Measurements from ENCODE around the gene CLCN7. TPM values are rescaled to one million over a fixed set of nuclear protein-coding genes. Genes with fewer than 3 reads are reported as not detected.

Gene CLCN7
- total and polyA plus RNA-seq, 2 donors (not counting 3 experiments of a cell fraction or from before 2014, with no cell fraction given), result 59.8 to 94.9 TPM

- DNase-seq (ENCODE audit: low read depth, low spot score), result no peak
- Histone ChIP-seq H3K4me3 (replicated peaks in 1 of 3; ENCODE audit: insufficient read depth in 1 of 3, low read depth in 1 of 3, low read length in 3 of 3) (no peak overlapping the region), H3K4me1 (ENCODE audit: control insufficient read depth, extremely low read depth, insufficient read depth, low read length) (peaks cover 12% of the 10 kb centered on the region), H3K9me3 (replicated peaks; ENCODE audit: control insufficient read depth, insufficient read depth, low read length) (no peaks in the 10 kb centered on the region), H3K79me2 (ENCODE audit: control insufficient read depth, insufficient read depth, low read length) (no peaks in the 10 kb centered on the region), H3K4me2 (ENCODE audit: insufficient read depth, low read length) (no peak overlapping the region), H3K27me3 (ENCODE audit: control insufficient read depth in 2 of 2, insufficient read depth in 2 of 2, low read length in 2 of 2) (no peaks in the 10 kb centered on the region), H3K9me1 (replicated peaks; ENCODE audit: control insufficient read depth, extremely low read depth, insufficient read depth, low read length) (no peaks in the 10 kb centered on the region), H3K27ac (ENCODE audit: insufficient read depth, low read depth, low read length) (no peak overlapping the region), H3K9ac (replicated peaks; ENCODE audit: extremely low read depth, insufficient read depth, low read length) (no peak overlapping the region), H4K20me1 (replicated peaks; ENCODE audit: control insufficient read depth, extremely low read depth, insufficient read depth, low read length) (no peaks in the 10 kb centered on the region), H3K36me3 (ENCODE audit: control insufficient read depth in 2 of 2, extremely low read depth in 1 of 2, insufficient read depth in 2 of 2, low read length in 2 of 2) (peaks cover 5% of the 10 kb centered on the region in 2 experiments), H2AFZ (ENCODE audit: low read depth, low read length) (no peak overlapping the region)
- TF ChIP-seq FOS (IDR thresholded peaks at IDR 0.05; ENCODE audit: borderline replicate concordance, insufficient read depth, low read length) (no peak), MAX (IDR thresholded peaks at IDR 0.05; ENCODE audit: insufficient read depth, insufficient read length) (no peak), POLR2AphosphoS5 (IDR thresholded peaks at IDR 0.05; ENCODE audit: insufficient read depth, low read depth, low read length) (no peak), JUN (IDR thresholded peaks at IDR 0.05; ENCODE audit: borderline replicate concordance, insufficient read depth, insufficient read length, low read depth) (no peak), MYC (IDR thresholded peaks at IDR 0.05; ENCODE audit: low read depth, low read length) (no peak), POLR2A (IDR thresholded peaks at IDR 0.05; ENCODE audit: low read depth, low read length) (no peak), EZH2 (IDR thresholded peaks at IDR 0.05; ENCODE audit: borderline replicate concordance, low read depth, low read length, severe bottlenecking) (no peak), GATA2 (IDR thresholded peaks at IDR 0.05; ENCODE audit: insufficient read depth, insufficient read length, low read depth, low read length) (no peak)
- TF ChIP-seq, protein P1, sequence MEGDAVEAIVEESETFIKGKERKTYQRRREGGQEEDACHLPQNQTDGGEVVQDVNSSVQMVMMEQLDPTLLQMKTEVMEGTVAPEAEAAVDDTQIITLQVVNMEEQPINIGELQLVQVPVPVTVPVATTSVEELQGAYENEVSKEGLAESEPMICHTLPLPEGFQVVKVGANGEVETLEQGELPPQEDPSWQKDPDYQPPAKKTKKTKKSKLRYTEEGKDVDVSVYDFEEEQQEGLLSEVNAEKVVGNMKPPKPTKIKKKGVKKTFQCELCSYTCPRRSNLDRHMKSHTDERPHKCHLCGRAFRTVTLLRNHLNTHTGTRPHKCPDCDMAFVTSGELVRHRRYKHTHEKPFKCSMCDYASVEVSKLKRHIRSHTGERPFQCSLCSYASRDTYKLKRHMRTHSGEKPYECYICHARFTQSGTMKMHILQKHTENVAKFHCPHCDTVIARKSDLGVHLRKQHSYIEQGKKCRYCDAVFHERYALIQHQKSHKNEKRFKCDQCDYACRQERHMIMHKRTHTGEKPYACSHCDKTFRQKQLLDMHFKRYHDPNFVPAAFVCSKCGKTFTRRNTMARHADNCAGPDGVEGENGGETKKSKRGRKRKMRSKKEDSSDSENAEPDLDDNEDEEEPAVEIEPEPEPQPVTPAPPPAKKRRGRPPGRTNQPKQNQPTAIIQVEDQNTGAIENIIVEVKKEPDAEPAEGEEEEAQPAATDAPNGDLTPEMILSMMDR (IDR thresholded peaks at IDR 0.05; ENCODE audit: extremely low read depth in 1 of 2, insufficient read depth in 1 of 2, low read depth in 1 of 2, low read length in 2 of 2), result no peak
- intact Hi-C loops (cut with micrococcal nuclease), result no loop called here
- CTCF ChIA-PET, result no interaction called here
- BruUV-seq (replicated peaks), result no TSS peak
- dilution Hi-C loops (cut with MboI; ENCODE audit: extremely low pct_ligation_motif_present, low sequenced_read_pairs), result no loop called here
- no peak for FAIRE-seq
- POLR2A ChIA-PET, result no interaction called here
These were observed 39.7 kb upstream of the CLCN7 start for GRCh38 chr16:1514507-1514906.
